OCI-LY7 (cell line): ENCODE measurements around the gene MICAL3. TPM values are rescaled to one million over a fixed set of nuclear protein-coding genes. Genes with fewer than 3 reads are reported as not detected.

Source experiments
- BruUV-seq: library from RNA; stranded (reverse); fragments of 400-500 nt; replicated peaks from 2 replicates; lab custom pipeline; 2021; lab: Mats Ljungman, UMichigan
- CTCF ChIA-PET: fragments of 300-600 bp; sonication (Branson Sonifier 250); formaldehyde crosslinking; loops from one replicate; lab custom pipeline; 2022; ENCODE audit warnings: antibody characterized with exemption; ENCODE audit not compliant: unreplicated experiment; lab: Charles Lee
- POLR2A ChIA-PET: fragments of 300-600 bp; sonication (Branson Sonifier 250); formaldehyde crosslinking; loops from one replicate; lab custom pipeline; 2022; ENCODE audit warnings: antibody characterized with exemption; lab: Charles Lee
- DNase-seq: peaks from one replicate; pipeline ENCODE4 v3.0.0-alpha.2; 2015; ENCODE audit warnings: low spot score
- H2AFZ ChIP-seq: fragments of 200-600 bp; sonication (generic), shearing (Covaris generic); 2 replicates; pipeline ENCODE4 v1.6.1; 2014; ENCODE audit warnings: mild to moderate bottlenecking, antibody characterized with exemption, low read length, moderate library complexity
- H3K27ac ChIP-seq: fragments of 200-600 bp; sonication (generic); 2 replicates; pipeline ENCODE4 v1.5.1; 2014; ENCODE audit warnings: mixed run types, low read depth, mild to moderate bottlenecking, moderate library complexity, low read length, inconsistent platforms; ENCODE audit not compliant: poor library complexity, severe bottlenecking
- H3K36me3 ChIP-seq: fragments of 200-600 bp; sonication (generic); 2 replicates; pipeline ENCODE4 v1.6.1; 2014; ENCODE audit warnings: mild to moderate bottlenecking, antibody characterized with exemption, low read length, moderate library complexity, mixed read lengths; ENCODE audit not compliant: insufficient read depth
- H3K4me1 ChIP-seq: fragments of 200-600 bp; sonication (generic); 2 replicates; pipeline ENCODE4 v1.5.1; 2014; ENCODE audit warnings: mild to moderate bottlenecking, low read length; ENCODE audit not compliant: insufficient read depth, poor library complexity, severe bottlenecking
- H3K4me2 ChIP-seq: fragments of 200-600 bp; sonication (generic); 2 replicates; pipeline ENCODE4 v1.6.1; 2014; ENCODE audit warnings: mild to moderate bottlenecking, low read length
- H3K4me3 ChIP-seq: fragments of 200-600 bp; sonication (generic); 2 replicates; pipeline ENCODE4 v1.5.1; 2014; ENCODE audit warnings: mild to moderate bottlenecking, low read depth, low read length; ENCODE audit not compliant: poor library complexity, severe bottlenecking
- H3K79me2 ChIP-seq: fragments of 200-600 bp; sonication (generic); 2 replicates; pipeline ENCODE4 v1.6.1; 2016; ENCODE audit warnings: low read depth, mild to moderate bottlenecking, low read length, moderate library complexity, mixed read lengths; ENCODE audit not compliant: insufficient read depth
- H3K9me2 ChIP-seq: fragments of 200-600 bp; sonication (generic); 2 replicates; pipeline ENCODE4 v1.6.1; 2016; ENCODE audit warnings: mild to moderate bottlenecking, low read length, mixed read lengths; ENCODE audit not compliant: insufficient read depth
- H3K9me3 ChIP-seq: fragments of 200-600 bp; sonication (generic); 2 replicates; pipeline ENCODE4 v1.6.1; 2014; ENCODE audit warnings: mild to moderate bottlenecking, mixed run types, low read length, mixed read lengths
- H4K20me1 ChIP-seq: fragments of 200-600 bp; sonication (generic); 2 replicates; pipeline ENCODE4 v1.6.1; 2014; ENCODE audit warnings: mild to moderate bottlenecking, antibody characterized with exemption, low read length, moderate library complexity, mixed read lengths; ENCODE audit not compliant: insufficient read depth
- CTCF ChIP-seq: fragments of 200-600 bp; sonication (generic); conservative IDR thresholded peaks from 2 replicates; pipeline ENCODE4 v1.5.1; 2014; ENCODE audit warnings: mild to moderate bottlenecking, antibody characterized with exemption, low read length, moderate library complexity, mixed read lengths
- EZH2phosphoT487 ChIP-seq: fragments of 200-600 bp; sonication (generic); IDR thresholded peaks from 2 replicates; pipeline ENCODE4 v1.6.1; 2018; ENCODE audit warnings: low read depth, borderline replicate concordance, mild to moderate bottlenecking, mixed run types, antibody characterized with exemption, low read length, moderate library complexity, mixed read lengths
- intact Hi-C: fragments of 100-400 bp; cut with micrococcal nuclease; formaldehyde crosslinking; loops from one replicate; pipeline ENCODE4 v1.10.0; 2022; ENCODE audit not compliant: unreplicated experiment
- total RNA-seq, 2 experiments: library from RNA; depleted of rRNA in 1 of 2; stranded (reverse); fragments of >200 nt in 1 of 2; shearing (Covaris generic) in 1 of 2; gene quantifications; 2 replicates each; pipeline ENCODE4 v1.2.3, GENCODE V29; 2014 to 2022

MICAL3 gene
- total RNA-seq, 2 experiments from 2014 or later, result 80.9 to 210 TPM

DNA sequence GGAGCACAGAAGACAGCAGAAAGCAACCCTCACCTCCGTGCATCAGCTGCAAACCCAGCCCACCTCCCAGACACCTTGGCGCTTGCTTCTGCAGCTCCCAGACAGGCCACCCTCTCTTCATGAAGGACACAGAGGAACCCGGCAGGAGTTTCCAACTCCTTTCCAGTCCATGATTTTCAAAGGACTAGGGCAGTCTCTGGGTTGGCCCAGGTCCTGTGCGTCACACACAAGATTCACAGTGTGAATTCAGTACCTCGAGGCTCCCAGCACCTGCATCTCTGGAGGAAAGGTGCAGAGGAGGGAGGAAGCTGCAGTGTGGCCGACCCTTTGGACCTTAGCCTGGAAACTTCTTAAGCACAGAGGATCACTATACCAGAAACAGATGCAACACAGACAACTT lies 189.1 kb downstream of the MICAL3 start:
- Histone ChIP-seq H3K4me2 (no peak overlapping the region), H3K27ac (no peak overlapping the region), H3K79me2 (no peaks in the 10 kb centered on the region), H2AFZ (no peak overlapping the region), H3K9me3 (no peaks in the 10 kb centered on the region), H4K20me1 (no peaks in the 10 kb centered on the region), H3K36me3 (peaks cover 86% of the 10 kb centered on the region), H3K9me2 (no peaks in the 10 kb centered on the region), H3K4me1 (no peaks in the 10 kb centered on the region), H3K4me3 (no peak overlapping the region)
- ChIA-PET POLR2A (interaction anchor here (0.6 kb wide), 1 partner anchor 312 kb away, joined by 7 read pairs; no protein-coding TSS in a partner anchor), CTCF (no interaction called here)
- DNase-seq, result no peak
- intact Hi-C loops, result no loop called here
- BruUV-seq, result no TSS peak
- TF ChIP-seq CTCF (no peak), EZH2phosphoT487 (no peak)

- H3K9me3 ChIP-seq, result no peaks in the 10 kb centered on the region
- no peaks in the 10 kb centered on the region for H3K79me2 ChIP-seq
- BruUV-seq, result no TSS peak
- no peak for DNase-seq
- no peaks in the 10 kb centered on the region for H4K20me1 ChIP-seq
- H3K36me3 ChIP-seq, result peaks cover 92% of the 10 kb centered on the region
- no peak overlapping the region for H3K4me2 ChIP-seq
- no peaks in the 10 kb centered on the region for H3K9me2 ChIP-seq
- H3K4me3 ChIP-seq, result no peak overlapping the region
- no peak overlapping the region for H2AFZ ChIP-seq
- ChIA-PET CTCF (interaction anchor here (0.7 kb wide), 1 partner anchor 12 kb away, joined by 3 read pairs; no protein-coding TSS in a partner anchor), POLR2A (interaction anchor here (1.0 to 1.7 kb wide), 2 partner anchors 243 to 308 kb away, joined by 4 read pairs; no protein-coding TSS in a partner anchor)
- H3K4me1 ChIP-seq, result no peaks in the 10 kb centered on the region
- no peak for TF ChIP-seq EZH2phosphoT487
- no peak for TF ChIP-seq CTCF
- intact Hi-C loops, result loop anchor here (5.0 kb wide), 1 partner anchor 319 kb away; the partner anchor contains the start of gene USP18
- no peak overlapping the region for H3K27ac ChIP-seq
Observed at GRCh38 chr22:17833489-17833888, 190.9 kb downstream of the MICAL3 start.

DNA sequence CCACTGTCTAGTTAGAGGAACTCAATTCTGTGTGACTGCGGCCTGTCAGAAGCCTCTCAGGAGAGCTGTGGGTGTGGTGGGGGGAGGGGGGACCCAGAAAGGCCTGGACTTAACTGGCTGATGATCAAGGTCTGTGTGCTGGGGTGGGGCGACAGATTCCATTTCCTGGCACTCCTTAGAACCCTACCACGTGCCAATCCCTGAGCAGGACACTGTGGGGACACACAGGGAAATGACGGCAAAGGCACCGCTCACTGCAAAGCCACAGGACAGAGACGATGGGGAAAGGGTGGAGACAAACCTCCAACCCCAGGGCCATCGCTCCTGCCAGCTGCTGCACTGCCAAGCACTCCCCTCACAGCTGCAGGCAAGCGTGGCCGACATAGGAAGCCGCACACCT lies 191.7 kb downstream of the MICAL3 start:
- no peaks in the 10 kb centered on the region for H3K79me2 ChIP-seq
- no peaks in the 10 kb centered on the region; the same call in 1 of the 2 replicates for H4K20me1 ChIP-seq
- no peaks in the 10 kb centered on the region for H3K9me3 ChIP-seq
- CTCF ChIA-PET, result no interaction called here
- H3K4me1 ChIP-seq, result no peaks in the 10 kb centered on the region
- no peak overlapping the region for H3K4me3 ChIP-seq
- no peaks in the 10 kb centered on the region for H3K9me2 ChIP-seq
- H2AFZ ChIP-seq, result no peak overlapping the region
- POLR2A ChIA-PET, result interaction anchor here (1.7 kb wide), 1 partner anchor 244 kb away, joined by 4 read pairs; no protein-coding TSS in a partner anchor
- H3K4me2 ChIP-seq, result no peak overlapping the region
- no peak overlapping the region for H3K27ac ChIP-seq
- intact Hi-C loops, result loop anchor here (5.0 kb wide), 1 partner anchor 320 kb away; the partner anchor contains the start of gene USP18
- H3K36me3 ChIP-seq, result peaks cover 92% of the 10 kb centered on the region
- TF ChIP-seq CTCF, result no peak
- no peak for TF ChIP-seq EZH2phosphoT487
- BruUV-seq, result no TSS peak
- DNase-seq, result no peak
